ENCODE measurements around the gene TRPM1. TPM values are rescaled to one million over a fixed set of nuclear protein-coding genes. Genes with fewer than 3 reads are reported as not detected.

The TRPM1 gene
- total and polyA plus RNA-seq, 9 of the 15 experiments (the other 6 are each of a cell fraction or from before 2014, with no cell fraction given): 0.01 to 0.06 (median 0.03) TPM; not detected in 5

DNA sequence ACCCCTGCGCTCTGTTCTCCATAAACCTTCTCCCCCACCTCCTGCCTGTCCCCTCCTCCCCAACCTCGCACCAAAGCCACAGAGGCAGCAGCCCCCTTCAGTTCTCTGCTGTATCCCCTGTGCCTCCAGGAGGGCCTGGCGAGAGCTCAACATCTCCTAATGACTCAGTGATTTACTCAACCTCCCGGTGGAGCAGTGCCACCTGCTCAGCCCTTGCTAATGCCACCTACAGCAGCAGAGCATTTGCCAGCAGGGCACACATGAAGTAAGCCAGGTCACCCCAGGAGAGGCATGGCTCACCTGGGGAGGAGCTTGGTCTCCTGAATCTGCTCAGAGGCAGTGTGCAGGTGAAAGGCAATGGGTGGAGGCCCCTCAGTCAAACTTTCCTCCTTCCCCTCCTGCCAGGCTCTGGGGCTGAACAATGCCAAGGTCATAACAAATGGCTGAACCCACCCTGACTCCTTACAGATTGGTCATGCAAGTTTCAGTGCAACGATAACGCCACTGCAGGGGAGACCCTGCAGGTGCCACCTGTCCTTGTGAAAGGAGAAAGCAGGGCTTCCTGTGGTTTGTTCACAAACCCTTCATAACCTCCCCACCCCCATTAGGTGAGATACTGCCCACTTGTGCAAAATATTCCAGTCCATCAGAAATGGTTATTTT lies 19.8 kb downstream of the TRPM1 start:
- Histone ChIP-seq H3K4me2 (ENCODE audit: insufficient read depth, low read length) (no peak overlapping the region), H3K9me3 (replicated peaks; ENCODE audit: control insufficient read depth, insufficient read depth, low read depth, low read length) (no peaks in the 10 kb centered on the region), H3K27ac (ENCODE audit: extremely low read depth, low read depth, low read length) (no peak overlapping the region), H4K20me1 (replicated peaks; ENCODE audit: control insufficient read depth, insufficient read depth, low read length) (peaks cover 5% of the 10 kb centered on the region; the same call in 1 of the 2 replicates), H3K79me2 (ENCODE audit: control insufficient read depth, insufficient read depth, low read length) (no peaks in the 10 kb centered on the region), H3K36me3 (ENCODE audit: control insufficient read depth, insufficient read depth, low read length) (no peaks in the 10 kb centered on the region), H3K4me3 (no peak overlapping the region), H3K9me1 (ENCODE audit: control insufficient read depth, insufficient read depth, low read length) (peaks cover 4% of the 10 kb centered on the region), H3K9ac (ENCODE audit: insufficient read depth in 1 of 2, low read depth in 2 of 2, low read length in 2 of 2) (no peak overlapping the region), H3K27me3 (ENCODE audit: control insufficient read depth in 2 of 2, insufficient read depth in 2 of 2, low read length in 2 of 2) (peaks cover 13 to 58% of the 10 kb centered on the region in 2 experiments; a peak in 4 of 5 replicates), H2AFZ (ENCODE audit: low read depth, low read length) (no peak overlapping the region), H3K4me1 (replicated peaks in 1 of 2; ENCODE audit: control insufficient read depth in 2 of 2, insufficient read depth in 2 of 2, low read length in 2 of 2) (peaks cover 3 to 8% of the 10 kb centered on the region in 2 experiments; a peak in 3 of 5 replicates)
- POLR2A ChIA-PET: no interaction called here
- in situ Hi-C loops (cut with MboI) (no loop called here), intact Hi-C loops (cut with micrococcal nuclease) (no loop called here)
- FAIRE-seq: no peak
- no peak for TF ChIP-seq ZNF584 (CRISPR knock-in tag; IDR thresholded peaks at IDR 0.05; ENCODE audit: low read depth)
- TF ChIP-seq MAFG (tag; conservative IDR thresholded peaks at IDR 0.05): no peak
- no peak for TF ChIP-seq ARID2 (IDR thresholded peaks at IDR 0.05)
- TF ChIP-seq ZNF75A (CRISPR knock-in tag; IDR thresholded peaks at IDR 0.05): no peak
- TF ChIP-seq ZNF764 (CRISPR knock-in tag; IDR thresholded peaks at IDR 0.05; ENCODE audit: low read depth): no peak
- TF ChIP-seq STAT5B (CRISPR knock-in tag; IDR thresholded peaks at IDR 0.05): no peak
- TF ChIP-seq TBL1XR1 (IDR thresholded peaks at IDR 0.05; ENCODE audit: low read length in 2 of 2): no peak
- TF ChIP-seq EP400 (IDR thresholded peaks at IDR 0.05): no peak
- TF ChIP-seq, protein P1, sequence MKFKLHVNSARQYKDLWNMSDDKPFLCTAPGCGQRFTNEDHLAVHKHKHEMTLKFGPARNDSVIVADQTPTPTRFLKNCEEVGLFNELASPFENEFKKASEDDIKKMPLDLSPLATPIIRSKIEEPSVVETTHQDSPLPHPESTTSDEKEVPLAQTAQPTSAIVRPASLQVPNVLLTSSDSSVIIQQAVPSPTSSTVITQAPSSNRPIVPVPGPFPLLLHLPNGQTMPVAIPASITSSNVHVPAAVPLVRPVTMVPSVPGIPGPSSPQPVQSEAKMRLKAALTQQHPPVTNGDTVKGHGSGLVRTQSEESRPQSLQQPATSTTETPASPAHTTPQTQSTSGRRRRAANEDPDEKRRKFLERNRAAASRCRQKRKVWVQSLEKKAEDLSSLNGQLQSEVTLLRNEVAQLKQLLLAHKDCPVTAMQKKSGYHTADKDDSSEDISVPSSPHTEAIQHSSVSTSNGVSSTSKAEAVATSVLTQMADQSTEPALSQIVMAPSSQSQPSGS (CRISPR knock-in tag; IDR thresholded peaks at IDR 0.05): no peak
- 5% methylated on average over 6 of the region's 6 CpGs for WGBS (ENCODE audit: insufficient coverage, low coverage, missing lambda C conversion rate)
- no peak for DNase-seq (ENCODE audit: extremely low read depth in 1 of 4, low spot score in 3 of 4)
- BruUV-seq (replicated peaks): no TSS peak
- CTCF ChIA-PET (ENCODE audit: low intra/inter-chr PET ratio): no interaction called here
- ATAC-seq: no peak
